GM12892 (cell line): ENCODE measurements around the gene AK8.

Experiments
- POLR2A ChIP-seq: IDR thresholded peaks from 2 replicates; pipeline ENCODE4 v1.6.1; 2011; ENCODE audit warnings: low read depth, low read length, control low read depth
- POLR2AphosphoS5 ChIP-seq: IDR thresholded peaks from 2 replicates; pipeline ENCODE4 v1.6.1; 2011; ENCODE audit warnings: low read depth, low read length, control low read depth
- TAF1 ChIP-seq: IDR thresholded peaks from 2 replicates; pipeline ENCODE4 v1.6.1; 2011; ENCODE audit warnings: low read depth, mild to moderate bottlenecking, control low read depth, low read length, borderline replicate concordance

GRCh38 chr9:132773093-132773492 lies 105.0 kb downstream of the AK8 start:
- no peak for TF ChIP-seq POLR2AphosphoS5
- no peak for TF ChIP-seq POLR2A
- TF ChIP-seq TAF1, result no peak
